Measurements from ENCODE around the gene PLA2G12B.

DNA sequence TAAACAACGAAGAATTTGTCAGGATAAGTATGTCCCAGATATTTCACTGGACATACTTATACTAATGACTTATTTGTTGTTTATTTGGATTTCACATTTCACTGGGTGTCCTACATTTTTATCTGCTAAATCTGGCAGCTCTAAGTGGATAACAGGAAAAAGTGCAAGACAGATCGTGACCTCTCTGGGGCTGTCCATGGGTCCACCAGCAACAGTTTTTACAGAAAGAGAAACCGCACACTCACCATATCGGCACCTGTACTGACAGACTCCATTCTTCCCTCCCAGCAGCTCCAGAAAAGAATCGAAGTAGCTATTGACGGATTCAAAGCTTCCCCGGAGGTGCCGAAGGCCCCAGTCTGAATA lies 393 bp downstream of the PLA2G12B start:
- TF ChIP-seq, protein P1, sequence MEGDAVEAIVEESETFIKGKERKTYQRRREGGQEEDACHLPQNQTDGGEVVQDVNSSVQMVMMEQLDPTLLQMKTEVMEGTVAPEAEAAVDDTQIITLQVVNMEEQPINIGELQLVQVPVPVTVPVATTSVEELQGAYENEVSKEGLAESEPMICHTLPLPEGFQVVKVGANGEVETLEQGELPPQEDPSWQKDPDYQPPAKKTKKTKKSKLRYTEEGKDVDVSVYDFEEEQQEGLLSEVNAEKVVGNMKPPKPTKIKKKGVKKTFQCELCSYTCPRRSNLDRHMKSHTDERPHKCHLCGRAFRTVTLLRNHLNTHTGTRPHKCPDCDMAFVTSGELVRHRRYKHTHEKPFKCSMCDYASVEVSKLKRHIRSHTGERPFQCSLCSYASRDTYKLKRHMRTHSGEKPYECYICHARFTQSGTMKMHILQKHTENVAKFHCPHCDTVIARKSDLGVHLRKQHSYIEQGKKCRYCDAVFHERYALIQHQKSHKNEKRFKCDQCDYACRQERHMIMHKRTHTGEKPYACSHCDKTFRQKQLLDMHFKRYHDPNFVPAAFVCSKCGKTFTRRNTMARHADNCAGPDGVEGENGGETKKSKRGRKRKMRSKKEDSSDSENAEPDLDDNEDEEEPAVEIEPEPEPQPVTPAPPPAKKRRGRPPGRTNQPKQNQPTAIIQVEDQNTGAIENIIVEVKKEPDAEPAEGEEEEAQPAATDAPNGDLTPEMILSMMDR (IDR thresholded peaks at IDR 0.05) = no peak
- no peak for TF ChIP-seq POLR2A (IDR thresholded peaks at IDR 0.05)
